ENCODE measurements around the gene CD101.

DNA sequence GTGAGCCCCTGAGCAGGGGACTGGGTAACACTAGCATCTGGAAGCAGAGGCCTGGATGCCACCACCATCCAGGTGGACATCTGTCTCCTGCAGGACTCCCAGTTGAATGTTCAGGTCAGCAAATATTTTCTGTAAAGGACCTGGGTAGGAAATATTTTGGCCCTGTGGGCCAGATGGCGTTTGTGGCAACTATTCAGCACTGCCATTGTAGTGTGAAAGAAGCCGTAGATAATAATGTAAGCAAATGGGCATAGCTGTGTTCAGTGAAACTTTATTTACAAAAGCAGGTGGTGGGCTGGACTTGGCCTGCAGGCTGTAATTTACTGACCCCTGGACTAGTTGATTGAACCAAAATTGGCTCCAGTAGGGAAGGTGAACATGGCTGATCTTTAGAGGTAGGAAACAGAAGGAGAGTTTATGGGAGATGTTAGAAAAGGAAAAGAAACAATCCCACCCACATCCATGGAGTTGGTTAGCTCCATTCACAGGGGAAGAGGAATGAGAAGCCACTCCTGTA, 20.0 kb upstream of the CD101 start:
- TF ChIP-seq CTCF (IDR thresholded peaks at IDR 0.05; ENCODE audit: borderline replicate concordance, extremely low read depth, low read length, poor library complexity, severe bottlenecking) (no peak), EZH2 (IDR thresholded peaks at IDR 0.05; ENCODE audit: borderline replicate concordance, low read depth, low read length, severe bottlenecking) (no peak)

Data from DND-41 (cell line).